Measurements from ENCODE around the gene FGL2.
A peak's percentile ranks its signal among the peaks of the same experiment; 100 is the strongest.

Gene FGL2

DNA sequence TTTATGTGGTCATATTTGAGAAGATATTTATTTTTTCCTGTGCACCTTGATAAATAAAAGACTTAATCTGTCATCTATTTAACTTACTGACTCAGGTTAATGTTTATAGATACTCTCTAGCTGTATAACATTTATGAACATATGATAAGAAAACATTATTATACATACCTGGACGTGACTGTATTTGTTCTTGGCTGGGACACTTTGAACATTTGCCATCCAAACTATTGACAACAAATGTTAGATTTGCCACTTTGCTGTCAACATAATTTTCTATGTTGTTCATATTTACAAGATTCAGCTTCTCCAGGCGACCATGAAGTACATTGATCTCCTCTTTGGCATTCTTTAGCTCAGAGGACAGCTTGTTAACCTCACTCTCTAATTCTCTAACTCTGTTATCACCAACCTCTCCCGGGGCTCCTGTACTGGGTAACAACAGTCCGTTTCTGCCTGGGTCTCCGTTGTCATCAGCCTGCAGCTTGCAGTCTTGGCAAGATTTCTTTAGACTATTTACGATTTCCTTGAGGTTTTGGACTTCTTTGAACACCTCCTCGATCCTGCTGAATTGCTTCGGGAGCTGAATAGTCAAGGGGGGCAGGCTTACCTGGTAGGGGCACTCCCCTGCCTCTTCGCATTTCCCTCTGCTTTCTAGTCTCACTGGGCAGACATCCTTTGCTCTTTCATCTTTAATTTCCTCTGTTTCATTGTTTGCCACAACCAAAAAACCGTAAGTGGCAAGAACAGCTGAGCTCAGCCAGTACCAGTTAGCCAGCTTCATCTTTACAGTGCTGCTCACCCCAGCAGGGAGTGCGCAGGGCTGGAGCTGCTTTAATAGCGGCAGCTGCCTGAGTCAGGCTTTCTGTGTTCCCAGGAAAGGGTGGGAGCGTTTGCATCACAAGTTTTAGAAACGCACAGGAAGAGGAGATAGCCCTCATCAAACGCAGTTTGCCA, at the start of gene FGL2:
Gene FGL2, minus strand, starts transcription at position 807 of the 954 bp plus-strand sequence. Its CDS starts 26 bp downstream, at position 781.
- no peak within 1 kb of the TSS for H3K4me3 ChIP-seq
- peaks cover 5% of the 10 kb centered on the region for H3K27me3 ChIP-seq (ENCODE audit: low read depth)
- no peaks in the 10 kb centered on the region for H3K4me1 ChIP-seq
- no peaks in the 10 kb centered on the region for H3K36me3 ChIP-seq (replicated peaks)
- no peak for DNase-seq (ENCODE audit: low spot score in 2 of 2)
- no peaks in the 10 kb centered on the region for H3K9me3 ChIP-seq
- in situ Hi-C loops (cut with MboI; ENCODE audit: low sequenced_read_pairs) = no loop called here

DNA sequence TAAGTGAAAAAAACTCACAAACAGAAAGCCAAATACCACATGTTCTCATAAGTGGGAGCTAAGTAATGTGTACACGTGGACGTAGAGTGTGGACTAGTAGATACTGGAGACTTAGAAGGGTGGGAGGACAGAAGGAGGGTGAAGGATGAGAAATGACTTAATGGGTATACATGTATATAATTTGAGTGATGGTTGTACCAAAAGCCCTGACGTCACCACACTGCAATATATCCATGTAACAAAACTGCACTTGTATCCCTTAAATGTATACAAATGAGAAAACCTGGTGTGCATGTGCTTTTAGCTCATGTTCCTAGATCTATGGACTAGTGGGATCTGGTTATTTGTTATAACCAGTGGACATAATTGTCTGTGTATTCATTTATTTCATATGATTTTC, 48.5 kb upstream of the FGL2 start:
- Histone ChIP-seq H3K9me3 (no peaks in the 10 kb centered on the region), H3K4me1 (peaks cover under 1% of the 10 kb centered on the region; the same call in 1 of the 2 replicates), H3K36me3 (replicated peaks) (no peaks in the 10 kb centered on the region), H3K4me3 (no peak overlapping the region), H3K27me3 (ENCODE audit: low read depth) (peaks cover 5% of the 10 kb centered on the region)
- in situ Hi-C loops (cut with MboI; ENCODE audit: low sequenced_read_pairs) = no loop called here
- no peak for DNase-seq (ENCODE audit: low spot score in 2 of 2)

DNA sequence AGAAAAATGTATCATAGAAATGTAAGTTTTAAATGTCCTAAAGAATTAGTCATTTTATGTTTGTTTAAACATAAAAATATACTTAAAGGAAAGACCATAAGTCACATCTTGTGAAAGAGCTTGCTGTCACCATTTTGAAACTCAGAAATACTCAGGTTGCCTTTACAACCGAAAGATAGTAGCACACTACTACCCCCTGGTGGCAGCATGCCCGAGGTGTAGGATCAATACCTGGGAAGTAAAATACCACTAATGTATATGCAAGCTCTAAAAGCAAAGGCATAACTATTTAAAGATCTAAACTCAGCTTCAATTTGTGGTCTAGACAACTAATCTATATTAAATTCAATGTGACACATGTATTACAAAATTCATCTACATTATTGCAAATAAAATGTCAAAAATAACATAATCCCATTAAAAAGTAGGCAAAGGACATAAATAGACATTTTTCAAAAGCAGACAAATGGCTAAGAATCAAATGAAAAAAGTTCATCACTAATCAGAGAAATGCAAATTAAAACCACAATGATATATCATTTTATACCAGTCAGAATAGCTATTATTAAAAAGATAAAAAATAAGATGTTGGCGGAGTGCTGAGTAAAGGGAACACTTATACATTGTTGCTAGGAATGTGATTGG, 47.7 kb upstream of the FGL2 start:
- H3K36me3 ChIP-seq (replicated peaks) = no peaks in the 10 kb centered on the region
- DNase-seq (ENCODE audit: low spot score in 2 of 2) = peak; percentile 62 to 92
- H3K4me3 ChIP-seq = no peak overlapping the region
- peaks cover 5% of the 10 kb centered on the region for H3K27me3 ChIP-seq (ENCODE audit: low read depth)
- in situ Hi-C loops (cut with MboI; ENCODE audit: low sequenced_read_pairs) = no loop called here
- no peaks in the 10 kb centered on the region for H3K9me3 ChIP-seq
- peaks cover 4% of the 10 kb centered on the region; the same call in 1 of the 2 replicates for H3K4me1 ChIP-seq

DNA sequence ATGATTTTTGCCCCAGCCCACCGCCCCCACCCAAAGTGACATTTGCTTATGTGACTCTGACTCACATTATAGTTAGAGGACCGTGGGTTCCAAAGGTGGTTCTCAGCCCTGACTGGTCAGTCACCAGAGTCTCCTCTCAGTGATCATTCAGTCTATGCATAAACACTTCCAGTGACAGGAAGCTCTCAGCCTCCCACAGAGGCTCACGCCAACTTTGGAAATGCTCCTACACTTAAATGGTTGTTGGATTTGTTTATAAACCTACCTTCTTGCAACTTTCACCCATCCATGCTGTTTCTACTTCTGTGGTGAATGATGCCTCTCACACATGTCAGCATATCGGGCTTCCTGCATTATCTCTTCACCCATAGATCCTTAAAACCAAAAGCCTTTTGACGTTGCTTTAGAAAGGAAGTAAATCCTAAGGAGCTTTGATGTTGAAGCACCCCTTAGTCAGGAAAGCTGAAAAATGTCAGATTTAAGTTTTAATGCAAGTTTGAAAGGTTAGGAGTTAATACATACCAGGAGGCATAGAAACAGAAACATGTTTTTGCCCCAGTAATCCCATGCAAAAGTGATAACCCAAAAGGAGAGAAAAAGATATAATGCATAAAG, 46.5 kb upstream of the FGL2 start:
- Histone ChIP-seq H3K4me1 (peaks cover 4% of the 10 kb centered on the region; the same call in 1 of the 2 replicates), H3K4me3 (no peak overlapping the region), H3K36me3 (replicated peaks) (no peaks in the 10 kb centered on the region), H3K9me3 (no peaks in the 10 kb centered on the region), H3K27me3 (ENCODE audit: low read depth) (peaks cover 5% of the 10 kb centered on the region)
- no peak for DNase-seq (ENCODE audit: low spot score in 2 of 2)
- in situ Hi-C loops (cut with MboI; ENCODE audit: low sequenced_read_pairs) = no loop called here

DNA sequence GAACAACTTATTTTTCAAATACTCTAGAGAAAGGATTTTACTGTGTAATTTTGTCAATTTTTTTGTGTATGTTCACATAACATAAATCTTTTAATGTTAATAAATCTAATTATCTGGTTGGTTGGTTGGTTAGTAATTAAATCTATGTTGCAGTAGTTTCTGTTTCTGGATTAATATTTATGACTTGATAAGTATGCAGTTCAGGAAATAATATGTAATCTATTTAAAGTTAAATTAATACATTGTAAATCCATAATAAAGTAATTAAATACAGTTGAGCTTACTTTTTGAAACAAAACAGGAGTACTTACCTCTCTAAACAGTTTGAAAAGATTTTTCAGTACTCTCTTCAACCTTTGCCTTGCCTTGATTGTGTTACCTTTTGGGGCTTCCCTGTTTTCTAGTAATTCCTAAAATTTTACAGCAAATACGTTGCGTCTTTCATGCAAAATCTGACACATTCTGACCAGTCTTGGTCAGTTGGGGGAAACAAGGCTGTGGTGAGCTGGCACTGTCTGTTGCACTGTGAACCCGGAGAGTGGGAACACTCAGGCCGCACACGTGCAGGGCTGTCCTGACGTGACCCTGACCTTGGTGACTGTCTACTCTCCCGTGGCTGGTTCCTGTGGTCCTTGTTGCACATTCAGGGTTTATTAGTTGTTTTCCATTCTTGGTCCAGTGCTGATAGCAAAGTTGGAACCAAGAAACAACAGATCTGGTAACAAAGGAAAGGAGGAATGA, 45.6 kb upstream of the FGL2 start:
- Histone ChIP-seq H3K27me3 (ENCODE audit: low read depth) (peaks cover under 1% of the 10 kb centered on the region; the same call in 1 of the 2 replicates), H3K36me3 (replicated peaks) (no peaks in the 10 kb centered on the region), H3K4me3 (no peak overlapping the region), H3K9me3 (no peaks in the 10 kb centered on the region), H3K4me1 (peaks cover 4% of the 10 kb centered on the region; the same call in 1 of the 2 replicates)
- in situ Hi-C loops (cut with MboI; ENCODE audit: low sequenced_read_pairs) = no loop called here
- no peak for DNase-seq (ENCODE audit: low spot score in 2 of 2)

- no peak overlapping the region for H3K4me3 ChIP-seq
- H3K9me3 ChIP-seq = no peaks in the 10 kb centered on the region
- H3K4me1 ChIP-seq = peaks cover 4% of the 10 kb centered on the region; the same call in 1 of the 2 replicates
- in situ Hi-C loops (cut with MboI; ENCODE audit: low sequenced_read_pairs) = no loop called here
- H3K27me3 ChIP-seq (ENCODE audit: low read depth) = no peaks in the 10 kb centered on the region
- no peak for DNase-seq (ENCODE audit: low spot score in 2 of 2)
- H3K36me3 ChIP-seq (replicated peaks) = no peaks in the 10 kb centered on the region
Measured at GRCh38 chr7:77244222-77244934, 44.8 kb upstream of the FGL2 start.

- Histone ChIP-seq H3K36me3 (replicated peaks) (no peaks in the 10 kb centered on the region), H3K4me1 (peaks cover 4% of the 10 kb centered on the region; the same call in 1 of the 2 replicates), H3K27me3 (ENCODE audit: low read depth) (no peaks in the 10 kb centered on the region), H3K9me3 (no peaks in the 10 kb centered on the region), H3K4me3 (no peak overlapping the region)
- no peak for DNase-seq (ENCODE audit: low spot score in 2 of 2)
- in situ Hi-C loops (cut with MboI; ENCODE audit: low sequenced_read_pairs) = no loop called here
Measured at GRCh38 chr7:77242554-77242953, 42.9 kb upstream of the FGL2 start.

DNA sequence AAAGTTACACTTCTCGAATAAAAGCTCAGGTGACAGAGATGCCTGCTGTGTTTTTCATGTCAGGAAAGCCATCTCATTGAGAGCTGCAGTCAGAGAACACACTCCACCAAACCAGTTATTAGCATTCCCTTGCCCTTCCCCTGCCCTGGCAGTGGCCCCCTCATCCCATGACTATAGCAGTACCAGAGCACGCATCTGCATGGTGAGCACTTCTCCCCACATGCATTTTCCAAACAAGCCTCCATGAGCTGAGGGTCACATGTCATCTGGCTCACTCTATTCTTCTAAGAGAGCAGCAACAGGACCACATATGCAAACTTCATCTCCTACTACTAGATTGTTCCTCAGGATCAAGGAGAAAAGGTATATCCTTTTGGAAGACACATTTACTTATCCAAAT, 42.4 kb upstream of the FGL2 start:
- in situ Hi-C loops (cut with MboI; ENCODE audit: low sequenced_read_pairs) = no loop called here
- H3K4me1 ChIP-seq = peaks cover 4% of the 10 kb centered on the region; the same call in 1 of the 2 replicates
- DNase-seq (ENCODE audit: low spot score in 2 of 2) = no peak
- no peaks in the 10 kb centered on the region for H3K36me3 ChIP-seq (replicated peaks)
- no peaks in the 10 kb centered on the region for H3K9me3 ChIP-seq
- no peak overlapping the region for H3K4me3 ChIP-seq
- no peaks in the 10 kb centered on the region for H3K27me3 ChIP-seq (ENCODE audit: low read depth)

DNA sequence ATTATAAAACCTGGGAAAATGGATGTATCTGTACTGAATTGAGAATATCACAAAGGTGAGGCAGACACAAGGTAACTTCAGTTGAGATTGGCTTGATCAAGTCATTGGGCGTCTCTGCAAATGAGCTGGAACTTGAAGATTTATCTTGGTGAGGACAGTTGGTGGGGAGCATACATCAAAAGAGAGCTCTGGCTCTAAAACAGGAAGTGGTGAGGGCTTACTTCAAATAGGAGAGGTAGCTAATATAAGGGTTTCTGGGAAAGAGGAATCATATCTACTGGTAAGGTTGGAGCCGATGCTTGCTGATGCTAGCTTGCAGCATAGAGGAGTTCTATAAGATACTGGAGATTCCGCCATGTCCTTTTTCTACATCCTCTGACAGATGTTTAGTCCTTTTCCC, 39.9 kb upstream of the FGL2 start:
- Histone ChIP-seq H3K4me1 (peaks cover 4% of the 10 kb centered on the region; the same call in 1 of the 2 replicates), H3K4me3 (no peak overlapping the region), H3K9me3 (no peaks in the 10 kb centered on the region), H3K36me3 (replicated peaks) (no peaks in the 10 kb centered on the region), H3K27me3 (ENCODE audit: low read depth) (no peaks in the 10 kb centered on the region)
- DNase-seq (ENCODE audit: low spot score in 2 of 2) = no peak
- in situ Hi-C loops (cut with MboI; ENCODE audit: low sequenced_read_pairs) = no loop called here

- in situ Hi-C loops (cut with MboI; ENCODE audit: low sequenced_read_pairs) = no loop called here
Measured at GRCh38 chr7:77238703-77239136, 39.1 kb upstream of the FGL2 start.

DNA sequence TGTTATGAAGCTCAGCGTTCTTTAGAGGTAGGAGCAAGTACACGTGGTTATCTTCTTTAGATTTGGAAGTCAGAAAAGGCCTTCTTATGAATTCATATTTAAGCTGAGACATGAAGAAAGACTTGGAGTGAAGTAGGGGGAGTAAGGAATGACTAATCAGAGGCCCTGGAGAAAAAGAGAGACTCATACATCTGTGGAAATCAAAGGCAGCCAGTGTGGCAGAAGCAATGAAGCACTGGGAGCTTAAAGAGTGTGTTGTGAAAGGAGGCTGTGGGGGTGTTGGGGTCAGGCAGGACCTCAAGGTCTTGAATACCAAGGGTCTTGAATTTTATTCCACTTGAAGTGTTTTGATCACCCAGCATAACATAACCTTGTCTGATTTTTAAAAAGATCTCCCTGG, 35.7 kb upstream of the FGL2 start:
- no peak for DNase-seq (ENCODE audit: low spot score in 2 of 2)
- Histone ChIP-seq H3K4me1 (no peaks in the 10 kb centered on the region), H3K27me3 (ENCODE audit: low read depth) (peaks cover 3% of the 10 kb centered on the region; the same call in 1 of the 2 replicates), H3K9me3 (no peaks in the 10 kb centered on the region), H3K4me3 (no peak overlapping the region), H3K36me3 (replicated peaks) (no peaks in the 10 kb centered on the region)
- in situ Hi-C loops (cut with MboI; ENCODE audit: low sequenced_read_pairs) = no loop called here

More at GRCh38 chr7:77238703-77239136, 39.1 kb upstream of the FGL2 start:
- Histone ChIP-seq H3K4me3 (no peak overlapping the region), H3K36me3 (replicated peaks) (no peaks in the 10 kb centered on the region), H3K27me3 (ENCODE audit: low read depth) (no peaks in the 10 kb centered on the region), H3K9me3 (no peaks in the 10 kb centered on the region), H3K4me1 (peaks cover 4% of the 10 kb centered on the region; the same call in 1 of the 2 replicates)
- DNase-seq (ENCODE audit: low spot score in 2 of 2) = no peak

DNA sequence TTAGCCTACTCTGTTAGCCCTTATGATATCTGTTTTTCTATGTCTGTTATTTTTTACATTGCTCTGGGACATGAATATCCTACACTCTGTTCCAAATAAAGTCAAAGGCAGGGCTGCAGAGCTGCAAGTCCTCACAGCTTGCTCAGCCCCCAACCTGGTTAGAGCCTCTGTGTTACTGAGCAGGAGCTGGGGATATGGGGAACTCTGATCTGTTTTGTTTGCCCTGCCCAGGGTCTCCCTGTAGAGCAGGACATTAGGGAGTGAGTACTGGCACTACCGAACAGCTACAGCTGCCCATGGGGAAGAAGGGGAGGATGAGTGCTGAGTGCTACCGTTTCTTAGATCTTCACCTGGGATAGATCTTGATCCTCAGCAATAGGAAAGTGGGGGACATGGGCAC, 32.8 kb upstream of the FGL2 start:
- in situ Hi-C loops (cut with MboI; ENCODE audit: low sequenced_read_pairs) = no loop called here
- no peaks in the 10 kb centered on the region for H3K4me1 ChIP-seq
- DNase-seq (ENCODE audit: low spot score in 2 of 2) = no peak
- H3K9me3 ChIP-seq = no peaks in the 10 kb centered on the region
- no peaks in the 10 kb centered on the region for H3K36me3 ChIP-seq (replicated peaks)
- H3K4me3 ChIP-seq = no peak overlapping the region
- H3K27me3 ChIP-seq (ENCODE audit: low read depth) = peaks cover 3% of the 10 kb centered on the region; the same call in 1 of the 2 replicates

Data from HAP-1 (cell line).